ENCODE data around the gene SOX5. TPM values are rescaled to one million over a fixed set of nuclear protein-coding genes. Genes with fewer than 3 reads are reported as not detected.

The SOX5 gene
- total and polyA plus RNA-seq, 12 donors = 0.47 to 10.4 (median 1.9) TPM

DNA sequence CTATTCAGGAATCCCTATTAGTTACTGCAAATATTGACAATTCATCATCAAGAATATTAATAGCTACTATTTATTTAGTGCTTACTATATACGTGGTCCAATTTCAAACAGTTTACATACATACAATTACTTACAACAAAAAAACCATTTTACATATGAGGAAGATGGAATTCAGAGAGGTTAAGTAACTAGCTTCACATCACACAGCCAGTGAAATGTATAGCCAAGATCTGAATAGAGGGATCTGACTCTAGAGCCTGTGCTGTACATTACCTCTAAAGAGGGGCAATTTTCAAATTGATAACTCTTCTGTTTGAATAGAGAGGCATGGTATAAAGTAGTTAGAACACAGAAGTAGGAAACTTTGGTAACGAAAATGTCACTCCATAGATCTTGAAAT is 18.3 kb downstream of the SOX5 start:
- Histone ChIP-seq H3K27ac (no peak overlapping the region), H3K4me1 (replicated peaks in 1 of 2) (no peaks in the 10 kb centered on the region), H3K27me3 (no peaks in the 10 kb centered on the region), H3K4me3 (no peak overlapping the region), H3K36me3 (replicated peaks in 1 of 2) (no peaks in the 10 kb centered on the region), H3K9me3 (replicated peaks in 1 of 3) (no peaks in the 10 kb centered on the region)
- TF ChIP-seq, protein P1, sequence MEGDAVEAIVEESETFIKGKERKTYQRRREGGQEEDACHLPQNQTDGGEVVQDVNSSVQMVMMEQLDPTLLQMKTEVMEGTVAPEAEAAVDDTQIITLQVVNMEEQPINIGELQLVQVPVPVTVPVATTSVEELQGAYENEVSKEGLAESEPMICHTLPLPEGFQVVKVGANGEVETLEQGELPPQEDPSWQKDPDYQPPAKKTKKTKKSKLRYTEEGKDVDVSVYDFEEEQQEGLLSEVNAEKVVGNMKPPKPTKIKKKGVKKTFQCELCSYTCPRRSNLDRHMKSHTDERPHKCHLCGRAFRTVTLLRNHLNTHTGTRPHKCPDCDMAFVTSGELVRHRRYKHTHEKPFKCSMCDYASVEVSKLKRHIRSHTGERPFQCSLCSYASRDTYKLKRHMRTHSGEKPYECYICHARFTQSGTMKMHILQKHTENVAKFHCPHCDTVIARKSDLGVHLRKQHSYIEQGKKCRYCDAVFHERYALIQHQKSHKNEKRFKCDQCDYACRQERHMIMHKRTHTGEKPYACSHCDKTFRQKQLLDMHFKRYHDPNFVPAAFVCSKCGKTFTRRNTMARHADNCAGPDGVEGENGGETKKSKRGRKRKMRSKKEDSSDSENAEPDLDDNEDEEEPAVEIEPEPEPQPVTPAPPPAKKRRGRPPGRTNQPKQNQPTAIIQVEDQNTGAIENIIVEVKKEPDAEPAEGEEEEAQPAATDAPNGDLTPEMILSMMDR (IDR thresholded peaks at IDR 0.05) = no peak
- TF ChIP-seq POLR2A (IDR thresholded peaks at IDR 0.05) = no peak
- DNase-seq = no peak
- intact Hi-C loops (cut with DNase I) = no loop called here
- WGBS, 4 donors = 66 to 80% (median 74%) methylated on average over 2 of the region's 2 CpGs

DNA sequence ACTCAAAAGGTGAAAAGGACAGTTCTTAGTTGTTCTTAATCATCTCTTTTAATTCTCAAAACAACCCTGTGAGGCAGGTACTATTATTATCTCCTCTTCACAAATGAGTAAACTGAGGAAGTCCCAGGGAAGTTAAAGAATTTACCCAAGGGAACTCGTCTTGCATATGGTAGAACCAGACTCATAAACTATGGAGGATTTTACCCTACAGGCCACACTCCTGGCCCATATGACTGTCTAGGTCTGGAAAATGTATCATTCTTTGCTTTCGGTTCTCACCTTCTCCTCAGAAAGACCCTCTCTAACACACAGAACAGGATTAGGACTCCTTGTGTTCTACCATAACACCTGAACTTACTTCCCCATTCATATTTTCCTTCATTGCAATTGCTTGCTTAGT is 18.9 kb downstream of the SOX5 start:
- no peak for TF ChIP-seq POLR2A (IDR thresholded peaks at IDR 0.05)
- TF ChIP-seq, protein P1 (IDR thresholded peaks at IDR 0.05) = no peak
- H3K27ac ChIP-seq = no peak overlapping the region
- no peaks in the 10 kb centered on the region for H3K4me1 ChIP-seq (replicated peaks in 1 of 2)
- no peaks in the 10 kb centered on the region for H3K27me3 ChIP-seq
- no peaks in the 10 kb centered on the region for H3K9me3 ChIP-seq (replicated peaks in 1 of 3)
- 70 to 82% (median 76%) methylated on average over 2 of the region's 2 CpGs for WGBS, 4 donors
- intact Hi-C loops (cut with DNase I) = no loop called here
- no peak overlapping the region for H3K4me3 ChIP-seq
- no peaks in the 10 kb centered on the region for H3K36me3 ChIP-seq (replicated peaks in 1 of 2)
- no peak for DNase-seq

- Histone ChIP-seq H3K27ac (no peak overlapping the region), H3K4me1 (replicated peaks in 1 of 2) (no peaks in the 10 kb centered on the region), H3K36me3 (replicated peaks in 1 of 2) (no peaks in the 10 kb centered on the region), H3K9me3 (replicated peaks in 1 of 3) (no peaks in the 10 kb centered on the region), H3K27me3 (no peaks in the 10 kb centered on the region), H3K4me3 (no peak overlapping the region)
- no peak for DNase-seq
- intact Hi-C loops (cut with DNase I) = no loop called here
- 62 to 67% (median 65%) methylated on average over 2 of the region's 2 CpGs for WGBS, 4 donors
- TF ChIP-seq POLR2A (IDR thresholded peaks at IDR 0.05) = no peak
- TF ChIP-seq, protein P1 (IDR thresholded peaks at IDR 0.05) = no peak
Measured at GRCh38 chr12:23929906-23930305, 19.6 kb downstream of the SOX5 start.

DNA sequence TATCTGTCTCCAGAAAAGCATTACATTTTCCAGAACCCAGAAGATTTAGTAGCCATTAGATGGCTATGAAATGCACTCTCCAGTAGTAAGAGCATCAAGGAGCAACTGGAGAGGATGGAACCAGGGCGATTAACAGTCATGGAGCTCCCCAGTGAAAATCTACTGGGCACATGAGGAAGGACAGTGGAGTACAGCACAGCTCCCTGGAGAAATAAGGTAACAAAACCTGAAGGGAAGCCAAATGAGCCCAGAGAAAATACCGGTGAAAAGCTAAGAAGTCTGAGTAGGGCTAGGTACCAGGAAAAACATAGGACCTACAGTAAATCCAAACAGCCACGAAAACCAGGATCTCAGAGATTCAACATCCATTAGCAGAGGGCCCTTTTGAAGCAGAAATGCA is 21.6 kb downstream of the SOX5 start:
- H3K27me3 ChIP-seq = no peaks in the 10 kb centered on the region
- H3K4me3 ChIP-seq = no peak overlapping the region
- intact Hi-C loops (cut with DNase I) = no loop called here
- H3K36me3 ChIP-seq (replicated peaks in 1 of 2) = no peaks in the 10 kb centered on the region
- H3K27ac ChIP-seq = no peak overlapping the region
- WGBS, 4 donors = 67 to 76% (median 72%) methylated on average over 3 of the region's 3 CpGs
- DNase-seq = no peak
- TF ChIP-seq, protein P1 (IDR thresholded peaks at IDR 0.05) = no peak
- no peak for TF ChIP-seq POLR2A (IDR thresholded peaks at IDR 0.05)
- no peaks in the 10 kb centered on the region for H3K4me1 ChIP-seq (replicated peaks in 1 of 2)
- no peaks in the 10 kb centered on the region for H3K9me3 ChIP-seq (replicated peaks in 1 of 3)

Data from adrenal gland (tissue), 12 donors.